Cardiac muscle cell (in vitro differentiated cells and primary cell): ENCODE measurements around the gene GATAD1. TPM values are rescaled to one million over a fixed set of nuclear protein-coding genes. Genes with fewer than 3 reads are reported as not detected.
A peak's percentile ranks its signal among the peaks of the same experiment; 100 is the strongest.

ENCODE experiments used
- DNase-seq, 2 donors: peaks; one replicate each; pipeline versions ENCODE4 v3.0.0 to v3.0.0-alpha.2; 2010 to 2017; ENCODE audit warnings: low read depth in 1 of 2, low spot score in 1 of 2
- H3K27ac ChIP-seq: fragments of 200-600 bp; sonication (generic); 2 replicates; pipeline ENCODE4 v1.5.1; 2016
- H3K27me3 ChIP-seq: fragments of 200-600 bp; sonication (generic); 2 replicates; pipeline ENCODE4 v1.6.0; 2016; ENCODE audit warnings: control low read depth
- H3K36me3 ChIP-seq: fragments of 200-600 bp; sonication (generic); 2 replicates; pipeline ENCODE4 v1.5.1; 2016; ENCODE audit warnings: control low read depth
- H3K4me1 ChIP-seq: fragments of 200-600 bp; sonication (generic); 2 replicates; pipeline ENCODE4 v1.8.1; 2017; ENCODE audit warnings: low read depth, mild to moderate bottlenecking, mixed run types
- H3K4me3 ChIP-seq: fragments of 200-600 bp; sonication (generic); 2 replicates; pipeline ENCODE4 v1.5.1; 2016; ENCODE audit warnings: mild to moderate bottlenecking
- H3K9me3 ChIP-seq: fragments of 200-600 bp; sonication (generic); 2 replicates; pipeline ENCODE4 v1.5.1; 2017; ENCODE audit warnings: low read depth, mild to moderate bottlenecking, control low read depth
- CTCF ChIP-seq: IDR thresholded peaks from 2 replicates; pipeline ENCODE4 v1.5.1; 2012; ENCODE audit warnings: low read depth, mild to moderate bottlenecking, low read length
- polyA plus RNA-seq: library from polyadenylated mRNA; unstranded; fragments of >200 nt; fragmentation: Nextera tagmentation; extraction: Ambion mirVana; gene quantifications from 2 replicates; pipeline ENCODE4 v1.2.1, GENCODE V29; 2016
- total RNA-seq: library from RNA; depleted of rRNA; stranded (reverse); fragments of >200 nt; gene quantifications from 2 replicates; pipeline ENCODE4 v1.2.3, GENCODE V29; 2016

The GATAD1 gene
- total RNA-seq = 29.3 and 50.8 TPM in 2 replicates
- polyA plus RNA-seq = 43.0 and 53.0 TPM in 2 replicates

GRCh38 chr7:92447345-92448204 lies at the start of gene GATAD1:
Gene GATAD1 (plus strand): TSS chr7:92447482. CDS start chr7:92447730, 248 bp downstream.
- peaks cover 9% of the 10 kb centered on the region for H3K4me1 ChIP-seq
- H3K9me3 ChIP-seq = no peaks in the 10 kb centered on the region
- peak within 1 kb of the TSS; percentile 96 for H3K27ac ChIP-seq
- H3K4me3 ChIP-seq = peak within 1 kb of the TSS; percentile 92
- TF ChIP-seq CTCF = peak; percentile 87
- peaks cover 30% of the 10 kb centered on the region for H3K36me3 ChIP-seq
- DNase-seq = peak; percentile 93 to 95
- no peaks in the 10 kb centered on the region for H3K27me3 ChIP-seq

- peaks cover 33% of the 10 kb centered on the region for H3K36me3 ChIP-seq
Measured at GRCh38 chr7:92397542-92397941, 49.7 kb upstream of the GATAD1 start.

GRCh38 chr7:92400013-92400412 lies 47.3 kb upstream of the GATAD1 start:
- DNase-seq = no peak
- Histone ChIP-seq H3K4me1 (peaks cover 24% of the 10 kb centered on the region), H3K4me3 (no peak overlapping the region), H3K27ac (no peak overlapping the region), H3K9me3 (no peaks in the 10 kb centered on the region), H3K36me3 (peaks cover 33% of the 10 kb centered on the region), H3K27me3 (no peaks in the 10 kb centered on the region)
- TF ChIP-seq CTCF = no peak

More at GRCh38 chr7:92397542-92397941, 49.7 kb upstream of the GATAD1 start:
- Histone ChIP-seq H3K4me3 (no peak overlapping the region), H3K27me3 (no peaks in the 10 kb centered on the region), H3K27ac (no peak overlapping the region), H3K9me3 (no peaks in the 10 kb centered on the region), H3K4me1 (peaks cover 11% of the 10 kb centered on the region)
- no peak for TF ChIP-seq CTCF
- no peak for DNase-seq

- peak; percentile 48 to 52 for DNase-seq
- H3K27ac ChIP-seq = peak overlapping the region; percentile 80
- H3K36me3 ChIP-seq = peaks cover 20% of the 10 kb centered on the region
- no peaks in the 10 kb centered on the region for H3K9me3 ChIP-seq
- peaks cover 24% of the 10 kb centered on the region for H3K4me1 ChIP-seq
- TF ChIP-seq CTCF = no peak
- H3K4me3 ChIP-seq = no peak overlapping the region
- H3K27me3 ChIP-seq = no peaks in the 10 kb centered on the region
Measured at GRCh38 chr7:92402920-92403759, 44.1 kb upstream of the GATAD1 start.

- H3K4me1 ChIP-seq = peaks cover 24% of the 10 kb centered on the region
Measured at GRCh38 chr7:92403760-92404074, 43.6 kb upstream of the GATAD1 start.

More at GRCh38 chr7:92403760-92404074, 43.6 kb upstream of the GATAD1 start:
- no peak overlapping the region for H3K4me3 ChIP-seq
- H3K27me3 ChIP-seq = no peaks in the 10 kb centered on the region
- DNase-seq = no peak
- H3K9me3 ChIP-seq = no peaks in the 10 kb centered on the region
- peak overlapping the region; percentile 80 for H3K27ac ChIP-seq
- TF ChIP-seq CTCF = no peak
- H3K36me3 ChIP-seq = peaks cover 19% of the 10 kb centered on the region
